Measurements from ENCODE around the gene LRRC8D. TPM values are rescaled to one million over a fixed set of nuclear protein-coding genes. Genes with fewer than 3 reads are reported as not detected.

Gene LRRC8D
- total and polyA plus RNA-seq, 2 donors from 2014 or later, result 16.3 to 36.6 TPM

DNA sequence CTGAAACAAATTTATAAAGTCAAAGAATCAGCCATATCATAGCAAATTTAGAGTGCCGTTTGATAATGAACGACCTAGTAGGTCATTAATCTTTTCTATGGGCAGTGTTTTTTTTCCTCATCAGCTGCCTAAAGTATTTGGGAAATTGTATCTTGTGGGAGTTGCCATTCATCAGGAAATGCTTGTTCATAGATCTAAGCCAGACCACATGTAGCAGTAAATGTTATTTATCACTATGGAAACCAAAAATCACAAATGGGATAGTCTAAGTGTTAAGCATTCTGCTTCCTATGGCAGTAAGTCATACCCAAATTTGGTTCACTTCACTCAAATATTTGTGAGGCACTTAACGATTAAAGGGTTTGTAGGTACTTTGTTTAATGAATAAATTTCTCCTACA, 52.9 kb downstream of the LRRC8D start:
- TF ChIP-seq, protein P1, sequence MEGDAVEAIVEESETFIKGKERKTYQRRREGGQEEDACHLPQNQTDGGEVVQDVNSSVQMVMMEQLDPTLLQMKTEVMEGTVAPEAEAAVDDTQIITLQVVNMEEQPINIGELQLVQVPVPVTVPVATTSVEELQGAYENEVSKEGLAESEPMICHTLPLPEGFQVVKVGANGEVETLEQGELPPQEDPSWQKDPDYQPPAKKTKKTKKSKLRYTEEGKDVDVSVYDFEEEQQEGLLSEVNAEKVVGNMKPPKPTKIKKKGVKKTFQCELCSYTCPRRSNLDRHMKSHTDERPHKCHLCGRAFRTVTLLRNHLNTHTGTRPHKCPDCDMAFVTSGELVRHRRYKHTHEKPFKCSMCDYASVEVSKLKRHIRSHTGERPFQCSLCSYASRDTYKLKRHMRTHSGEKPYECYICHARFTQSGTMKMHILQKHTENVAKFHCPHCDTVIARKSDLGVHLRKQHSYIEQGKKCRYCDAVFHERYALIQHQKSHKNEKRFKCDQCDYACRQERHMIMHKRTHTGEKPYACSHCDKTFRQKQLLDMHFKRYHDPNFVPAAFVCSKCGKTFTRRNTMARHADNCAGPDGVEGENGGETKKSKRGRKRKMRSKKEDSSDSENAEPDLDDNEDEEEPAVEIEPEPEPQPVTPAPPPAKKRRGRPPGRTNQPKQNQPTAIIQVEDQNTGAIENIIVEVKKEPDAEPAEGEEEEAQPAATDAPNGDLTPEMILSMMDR (IDR thresholded peaks at IDR 0.05; ENCODE audit: borderline replicate concordance, extremely low read depth, insufficient read depth), result no peak
- intact Hi-C loops (cut with DNase I), result no loop called here
- no peaks in the 10 kb centered on the region for H3K9me3 ChIP-seq (ENCODE audit: control insufficient read depth in 2 of 3, insufficient read depth in 1 of 3, low read length in 3 of 3)
- peaks cover 0 to 2% (median 0%) of the 10 kb centered on the region in 3 donors for H3K4me1 ChIP-seq (ENCODE audit: control insufficient read depth in 2 of 3, insufficient read depth in 2 of 3, low read depth in 1 of 3, low read length in 3 of 3)
- H3K9ac ChIP-seq (ENCODE audit: low read length in 3 of 3), result no peak overlapping the region
- H3K27ac ChIP-seq (ENCODE audit: low read depth in 2 of 2, low read length in 2 of 2), result no peak overlapping the region
- DNase-seq, result peak in 2 of 5 donors; percentile 89 to 92
- H3K36me3 ChIP-seq (ENCODE audit: control insufficient read depth in 2 of 3, insufficient read depth in 3 of 3, low read length in 3 of 3), result no peaks in the 10 kb centered on the region
- H3K27me3 ChIP-seq (ENCODE audit: control insufficient read depth, insufficient read depth, low read length), result no peaks in the 10 kb centered on the region
- no peak for FAIRE-seq
- no peak overlapping the region for H3K4me3 ChIP-seq (ENCODE audit: low read length in 3 of 3)

DNA sequence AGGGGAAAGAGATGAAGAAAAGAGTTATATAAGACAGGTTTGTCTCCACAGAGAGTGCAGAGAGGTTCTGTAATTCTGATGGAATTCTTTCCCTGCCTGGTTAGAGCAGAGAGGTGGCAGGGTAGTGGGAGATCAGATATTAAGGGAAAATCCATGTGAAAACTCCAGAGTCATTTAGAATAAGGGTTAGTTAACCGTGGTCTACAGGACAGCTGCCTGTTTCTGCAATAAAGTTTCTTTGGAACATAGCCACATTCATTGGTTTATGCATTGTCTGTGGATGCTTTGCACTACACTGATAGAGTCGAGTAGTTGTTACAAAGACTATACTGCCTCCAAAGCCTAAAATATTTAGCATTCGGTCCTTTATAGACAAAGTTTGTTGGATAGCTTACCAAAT, 55.6 kb downstream of the LRRC8D start:
- intact Hi-C loops (cut with DNase I), result no loop called here
- no peak overlapping the region for H3K9ac ChIP-seq (ENCODE audit: low read length in 3 of 3)
- H3K27ac ChIP-seq (ENCODE audit: low read depth in 2 of 2, low read length in 2 of 2), result no peak overlapping the region
- no peak overlapping the region for H3K4me3 ChIP-seq (ENCODE audit: low read length in 3 of 3)
- FAIRE-seq (no peak), DNase-seq (no peak)
- TF ChIP-seq, protein P1 (IDR thresholded peaks at IDR 0.05; ENCODE audit: borderline replicate concordance, extremely low read depth, insufficient read depth), result no peak
- H3K9me3 ChIP-seq (ENCODE audit: control insufficient read depth in 2 of 3, insufficient read depth in 1 of 3, low read length in 3 of 3), result no peaks in the 10 kb centered on the region
- H3K36me3 ChIP-seq (ENCODE audit: control insufficient read depth in 2 of 3, insufficient read depth in 3 of 3, low read length in 3 of 3), result peaks cover 0 to 2% (median 0%) of the 10 kb centered on the region in 3 donors
- H3K4me1 ChIP-seq (ENCODE audit: control insufficient read depth in 2 of 3, insufficient read depth in 2 of 3, low read depth in 1 of 3, low read length in 3 of 3), result no peaks in the 10 kb centered on the region
- H3K27me3 ChIP-seq (ENCODE audit: control insufficient read depth, insufficient read depth, low read length), result no peaks in the 10 kb centered on the region

DNA sequence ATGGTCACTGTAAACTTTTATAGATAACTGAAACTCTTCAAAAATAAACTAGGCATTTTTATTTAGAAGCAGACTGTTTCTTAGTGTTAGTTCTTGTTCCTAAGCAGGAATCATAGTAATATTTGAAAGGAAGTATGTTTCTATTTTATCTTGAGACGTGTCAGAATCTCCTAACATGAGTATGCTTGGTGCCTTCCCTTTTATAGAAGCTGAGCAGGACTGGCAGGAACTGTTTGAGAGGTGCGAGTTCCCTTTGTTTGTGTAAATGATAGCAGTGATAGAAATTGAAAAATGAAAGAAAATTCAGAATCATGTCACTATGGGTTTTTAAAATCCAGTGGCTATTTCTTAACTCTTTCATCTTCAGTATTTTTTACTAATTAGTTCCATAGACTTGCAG, 56.9 kb downstream of the LRRC8D start:
- DNase-seq (no peak), FAIRE-seq (no peak)
- Histone ChIP-seq H3K9ac (ENCODE audit: low read length in 3 of 3) (no peak overlapping the region), H3K27me3 (ENCODE audit: control insufficient read depth, insufficient read depth, low read length) (no peaks in the 10 kb centered on the region), H3K9me3 (ENCODE audit: control insufficient read depth in 2 of 3, insufficient read depth in 1 of 3, low read length in 3 of 3) (no peaks in the 10 kb centered on the region), H3K4me1 (ENCODE audit: control insufficient read depth in 2 of 3, insufficient read depth in 2 of 3, low read depth in 1 of 3, low read length in 3 of 3) (no peaks in the 10 kb centered on the region), H3K27ac (ENCODE audit: low read depth in 2 of 2, low read length in 2 of 2) (no peak overlapping the region), H3K4me3 (ENCODE audit: low read length in 3 of 3) (no peak overlapping the region), H3K36me3 (ENCODE audit: control insufficient read depth in 2 of 3, insufficient read depth in 3 of 3, low read length in 3 of 3) (peaks cover 0 to 2% (median 0%) of the 10 kb centered on the region in 3 donors)
- TF ChIP-seq, protein P1 (IDR thresholded peaks at IDR 0.05; ENCODE audit: borderline replicate concordance, extremely low read depth, insufficient read depth), result no peak
- intact Hi-C loops (cut with DNase I), result no loop called here

DNA sequence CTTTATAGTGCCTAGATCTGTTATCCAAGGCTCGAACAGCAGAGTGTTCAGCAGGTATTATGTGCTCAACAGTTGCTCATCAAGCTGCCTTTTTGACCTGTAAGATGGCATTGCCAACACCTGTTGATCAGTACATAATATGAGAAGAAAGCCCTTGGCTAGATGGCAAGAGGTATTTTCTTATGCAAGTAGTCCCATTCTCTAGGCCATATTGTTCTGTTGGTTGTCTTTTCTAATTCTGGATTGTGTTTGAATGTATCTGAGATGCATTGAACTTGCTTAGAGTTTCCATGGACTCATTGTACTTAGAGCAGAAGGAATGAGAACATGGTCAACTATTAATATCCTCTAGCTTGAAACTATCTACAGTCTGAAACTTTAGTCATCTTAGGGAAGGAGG, 57.4 kb downstream of the LRRC8D start:
- no peak overlapping the region for H3K9ac ChIP-seq (ENCODE audit: low read length in 3 of 3)
- no peak for FAIRE-seq
- H3K27ac ChIP-seq (ENCODE audit: low read depth in 2 of 2, low read length in 2 of 2), result no peak overlapping the region
- no peak for DNase-seq
- H3K9me3 ChIP-seq (ENCODE audit: control insufficient read depth in 2 of 3, insufficient read depth in 1 of 3, low read length in 3 of 3), result no peaks in the 10 kb centered on the region
- H3K4me1 ChIP-seq (ENCODE audit: control insufficient read depth in 2 of 3, insufficient read depth in 2 of 3, low read depth in 1 of 3, low read length in 3 of 3), result no peaks in the 10 kb centered on the region
- H3K4me3 ChIP-seq (ENCODE audit: low read length in 3 of 3), result no peak overlapping the region
- no peaks in the 10 kb centered on the region for H3K27me3 ChIP-seq (ENCODE audit: control insufficient read depth, insufficient read depth, low read length)
- intact Hi-C loops (cut with DNase I), result no loop called here
- TF ChIP-seq, protein P1 (IDR thresholded peaks at IDR 0.05; ENCODE audit: borderline replicate concordance, extremely low read depth, insufficient read depth), result no peak
- H3K36me3 ChIP-seq (ENCODE audit: control insufficient read depth in 2 of 3, insufficient read depth in 3 of 3, low read length in 3 of 3), result peaks cover 0 to 2% (median 0%) of the 10 kb centered on the region in 3 donors

Measured in kidney (tissue), 14 donors.